Prostate gland (tissue), 2 donors: ENCODE results near the gene DNMT3L.
"Not testable (repeated sequence)": the region's sequence is repeated elsewhere in the genome, so short reads cannot be mapped to it uniquely, and the experiment has no call there.

ENCODE experiments used
- CTCF ChIP-seq, 4 experiments: fragments of 200-600 bp in 2 of 4; fragments of 450-650 bp in 2 of 4; sonication (generic) in 2 of 4; IDR thresholded peaks; 1 replicate in 3 of 4; 2 replicates in 1 of 4; pipeline ENCODE4 v1.5.1; 2016 to 2019; ENCODE audit warnings: antibody characterized with exemption in 4 of 4, mild to moderate bottlenecking in 2 of 4, moderate library complexity in 2 of 4
- POLR2A ChIP-seq: fragments of 450-650 bp; IDR thresholded peaks from one replicate; pipeline ENCODE4 v1.6.1; 2016; ENCODE audit warnings: antibody characterized with exemption, mild to moderate bottlenecking
- POLR2AphosphoS5 ChIP-seq: sonication (generic); formaldehyde crosslinking; IDR thresholded peaks from one replicate; pipeline ENCODE4 v1.6.1; 2017; ENCODE audit warnings: antibody characterized with exemption

- not testable (repeated sequence) for TF ChIP-seq CTCF (IDR thresholded peaks at IDR 0.05); POLR2A; POLR2AphosphoS5
Measured at GRCh38 chr21:44211574-44211973, 50.1 kb downstream of the DNMT3L start.
